Esophagus squamous epithelium (tissue), 5 donors: Measurements from ENCODE around the gene CDON. TPM values are rescaled to one million over a fixed set of nuclear protein-coding genes. Genes with fewer than 3 reads are reported as not detected.

ENCODE experiments used
- DNase-seq: peaks from one replicate; lab custom pipeline; 2025; lab: John Stamatoyannopoulos, UW
- H3K27ac ChIP-seq, 4 donors: fragments of 200-600 bp; sonication (generic); one replicate each; pipeline ENCODE4 v1.5.1; 2016 to 2019; ENCODE audit warnings: mild to moderate bottlenecking in 1 of 4
- H3K27me3 ChIP-seq, 4 donors: fragments of 200-600 bp; sonication (generic); 1 replicate in 3 of 4; 2 replicates in 1 of 4; pipeline versions ENCODE4 v1.5.1 to v1.6.0; 2017 to 2021; ENCODE audit warnings: antibody characterized with exemption in 1 of 4
- H3K36me3 ChIP-seq, 3 donors: fragments of 200-600 bp; sonication (generic); one replicate each; pipeline ENCODE4 v1.5.1; 2016 to 2019
- H3K4me1 ChIP-seq, 3 donors: fragments of 200-600 bp; sonication (generic); one replicate each; pipeline ENCODE4 v1.5.1; 2017 to 2019
- H3K4me3 ChIP-seq, 4 donors: fragments of 200-600 bp; sonication (generic); 1 replicate in 3 of 4; 2 replicates in 1 of 4; pipeline ENCODE4 v1.5.1; 2016 to 2019; ENCODE audit warnings: mild to moderate bottlenecking in 2 of 4, moderate library complexity in 1 of 4
- H3K9me3 ChIP-seq, 3 donors: fragments of 200-600 bp; sonication (generic); one replicate each; pipeline ENCODE4 v1.5.1; 2016 to 2019
- POLR2A ChIP-seq, 4 donors: fragments of 450-650 bp; IDR thresholded peaks; one replicate each; pipeline ENCODE4 v1.6.1; 2017; ENCODE audit warnings: antibody characterized with exemption in 4 of 4, mild to moderate bottlenecking in 4 of 4, moderate library complexity in 3 of 4
- WGBS, 2 donors: methylation state at CpG; one replicate each; pipeline ENCODE4 v1.1.5; 2018; 5-methylcytosine and 5-hydroxymethylcytosine counted together
- intact Hi-C: fragments of 100-400 bp; cut with DNase I; formaldehyde crosslinking; loops from one replicate; pipeline ENCODE4 v1.15.0; 2022
- total RNA-seq, 4 donors: library from RNA; depleted of rRNA; stranded (reverse); fragments of >200 nt; gene quantifications; one replicate each; pipeline ENCODE4 v1.1.0, GENCODE V29; 2016
- TF ChIP-seq, protein P1 (sequence below), 6 experiments: fragments of 450-650 bp in 4 of 6; fragments of 200-600 bp in 2 of 6; sonication (generic) in 2 of 6; IDR thresholded peaks; one replicate each; pipeline ENCODE4 v1.5.1; 2016 to 2019; ENCODE audit warnings: antibody characterized with exemption in 6 of 6, mild to moderate bottlenecking in 4 of 6, moderate library complexity in 4 of 6
- donor health status: DM: yes; HTN: yes; CAD: no.

The CDON gene
- total RNA-seq, 4 donors from 2014 or later: 2.5 to 5.5 (median 3.4) TPM

GRCh38 chr11:125953401-125953935 is 109.2 kb downstream of the CDON start:
- no peaks in the 10 kb centered on the region for H3K27me3 ChIP-seq
- H3K4me3 ChIP-seq: no peak overlapping the region
- TF ChIP-seq POLR2A (IDR thresholded peaks at IDR 0.05): no peak
- TF ChIP-seq, protein P1, sequence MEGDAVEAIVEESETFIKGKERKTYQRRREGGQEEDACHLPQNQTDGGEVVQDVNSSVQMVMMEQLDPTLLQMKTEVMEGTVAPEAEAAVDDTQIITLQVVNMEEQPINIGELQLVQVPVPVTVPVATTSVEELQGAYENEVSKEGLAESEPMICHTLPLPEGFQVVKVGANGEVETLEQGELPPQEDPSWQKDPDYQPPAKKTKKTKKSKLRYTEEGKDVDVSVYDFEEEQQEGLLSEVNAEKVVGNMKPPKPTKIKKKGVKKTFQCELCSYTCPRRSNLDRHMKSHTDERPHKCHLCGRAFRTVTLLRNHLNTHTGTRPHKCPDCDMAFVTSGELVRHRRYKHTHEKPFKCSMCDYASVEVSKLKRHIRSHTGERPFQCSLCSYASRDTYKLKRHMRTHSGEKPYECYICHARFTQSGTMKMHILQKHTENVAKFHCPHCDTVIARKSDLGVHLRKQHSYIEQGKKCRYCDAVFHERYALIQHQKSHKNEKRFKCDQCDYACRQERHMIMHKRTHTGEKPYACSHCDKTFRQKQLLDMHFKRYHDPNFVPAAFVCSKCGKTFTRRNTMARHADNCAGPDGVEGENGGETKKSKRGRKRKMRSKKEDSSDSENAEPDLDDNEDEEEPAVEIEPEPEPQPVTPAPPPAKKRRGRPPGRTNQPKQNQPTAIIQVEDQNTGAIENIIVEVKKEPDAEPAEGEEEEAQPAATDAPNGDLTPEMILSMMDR (IDR thresholded peaks at IDR 0.05): no peak
- intact Hi-C loops: no loop called here
- peaks cover 13 to 52% (median 23%) of the 10 kb centered on the region in 3 donors for H3K4me1 ChIP-seq
- WGBS, 2 donors: 83% methylated on average over 16 of the region's 20 CpGs; no CpG with 5 or more reads in 1 of the 2 donors
- H3K27ac ChIP-seq: peak overlapping the region in 3 of 4 donors; percentile 10 to 75 (median 73)
- DNase-seq: no peak
- no peaks in the 10 kb centered on the region for H3K9me3 ChIP-seq
- no peaks in the 10 kb centered on the region for H3K36me3 ChIP-seq

DNA sequence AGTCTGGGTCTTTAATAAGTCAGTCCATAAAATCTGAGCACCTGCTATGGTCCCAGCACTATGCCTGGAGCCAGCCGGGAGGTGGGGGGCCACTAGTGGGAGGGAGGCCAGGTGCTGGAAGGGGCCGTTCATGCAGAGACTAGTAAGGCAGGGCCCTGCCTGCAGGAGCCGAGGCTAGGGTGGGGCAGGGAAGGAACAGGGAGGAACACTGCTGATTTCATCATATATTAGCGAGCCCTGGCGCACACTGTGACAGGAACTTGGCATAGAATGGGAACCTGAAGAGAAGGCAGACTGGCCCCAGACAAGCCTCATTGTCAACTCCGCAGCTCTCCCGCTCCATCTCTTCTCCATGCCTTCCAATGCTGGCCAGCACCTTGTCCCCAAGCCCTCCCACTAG is 109.7 kb downstream of the CDON start:
- no peak for DNase-seq
- Histone ChIP-seq H3K9me3 (no peaks in the 10 kb centered on the region), H3K27ac (peak overlapping the region; percentile 10 to 75 (median 54)), H3K36me3 (no peaks in the 10 kb centered on the region), H3K4me3 (no peak overlapping the region), H3K27me3 (no peaks in the 10 kb centered on the region), H3K4me1 (peaks cover 13 to 52% (median 23%) of the 10 kb centered on the region in 3 donors)
- no peak for TF ChIP-seq POLR2A (IDR thresholded peaks at IDR 0.05)
- TF ChIP-seq, protein P1 (IDR thresholded peaks at IDR 0.05): no peak
- intact Hi-C loops: no loop called here
- 27% methylated on average over 7 of the region's 7 CpGs; no CpG with 5 or more reads in 1 of the 2 donors for WGBS, 2 donors

GRCh38 chr11:125952559-125952958 is 110.1 kb downstream of the CDON start:
- Histone ChIP-seq H3K9me3 (no peaks in the 10 kb centered on the region), H3K27me3 (peaks cover 0 to 3% (median 0%) of the 10 kb centered on the region in 4 donors), H3K4me1 (peaks cover 13 to 52% (median 23%) of the 10 kb centered on the region in 3 donors), H3K4me3 (no peak overlapping the region), H3K36me3 (no peaks in the 10 kb centered on the region), H3K27ac (peak overlapping the region in 3 of 4 donors; percentile 34 to 75 (median 73))
- WGBS, 2 donors: 52 to 65% methylated on average over 2 of the region's 2 CpGs
- TF ChIP-seq, protein P1 (IDR thresholded peaks at IDR 0.05): no peak
- no peak for TF ChIP-seq POLR2A (IDR thresholded peaks at IDR 0.05)
- DNase-seq: no peak
- intact Hi-C loops: no loop called here

DNA sequence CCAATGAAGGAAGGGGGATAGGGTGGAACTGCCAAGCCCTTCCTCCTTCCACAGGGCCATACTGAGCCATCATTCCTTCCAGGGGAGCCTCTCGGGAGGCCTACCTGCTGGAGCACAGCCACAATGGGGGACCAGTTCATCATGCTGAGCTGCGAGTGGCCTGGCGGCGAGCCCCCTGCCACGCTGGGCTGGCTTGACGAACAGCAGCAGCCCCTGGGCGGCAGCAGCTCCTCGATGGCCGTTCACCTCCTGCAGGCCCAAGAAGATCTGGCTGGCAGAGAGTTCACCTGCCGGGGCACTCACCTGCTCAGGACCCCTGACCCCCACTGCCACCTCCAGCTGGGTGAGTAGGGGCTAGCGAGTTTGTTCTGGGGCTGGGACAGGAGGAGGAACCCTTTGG is 110.9 kb downstream of the CDON start:
- intact Hi-C loops: no loop called here
- Histone ChIP-seq H3K4me3 (no peak overlapping the region), H3K9me3 (no peaks in the 10 kb centered on the region), H3K27me3 (peaks cover 0 to 5% (median 0%) of the 10 kb centered on the region in 4 donors), H3K4me1 (peaks cover 13 to 45% (median 23%) of the 10 kb centered on the region in 3 donors), H3K27ac (peak overlapping the region in 2 of 4 donors; percentile 73 to 75), H3K36me3 (no peaks in the 10 kb centered on the region)
- no peak for TF ChIP-seq POLR2A (IDR thresholded peaks at IDR 0.05)
- TF ChIP-seq, protein P1 (IDR thresholded peaks at IDR 0.05): no peak
- WGBS, 2 donors: 61 to 68% methylated on average over 4 to 6 of the region's 11 CpGs
- no peak for DNase-seq
